Activated T-cell treated with anti-CD3 and anti-CD28 coated beads, Interleukin-2, amount 50 U/mL, for 72 hours (primary cell): ENCODE data around the gene WWOX. TPM values are rescaled to one million over a fixed set of nuclear protein-coding genes. Genes with fewer than 3 reads are reported as not detected.

Experiments
- ATAC-seq, 2 donors: fragments of 150-1000 bp; cut with Tn5 transposase; replicated peaks in 1 of 2; 2 replicates each; pipeline ENCODE4 v1.10.0; 2021; ENCODE audit warnings: moderate library complexity in 2 of 2, mild to moderate bottlenecking in 1 of 2
- DNase-seq, 2 donors: peaks; one replicate each; pipeline ENCODE4 v3.0.0; 2021 to 2022; ENCODE audit warnings: mixed read lengths in 1 of 2
- H3K27ac Mint-ChIP-seq: one replicate; pipeline ENCODE4 v1.8.0; 2022; ENCODE audit warnings: mild to moderate bottlenecking, moderate library complexity, mixed read lengths
- H3K27me3 Mint-ChIP-seq: one replicate; pipeline ENCODE4 v1.8.0; 2022; ENCODE audit warnings: low read depth, mixed read lengths
- H3K36me3 Mint-ChIP-seq, 2 donors: one replicate each; pipeline ENCODE4 v1.8.0; 2022; ENCODE audit warnings: mixed read lengths in 2 of 2, mild to moderate bottlenecking in 1 of 2; ENCODE audit not compliant: insufficient read depth in 2 of 2
- H3K4me1 Mint-ChIP-seq: one replicate; pipeline ENCODE4 v1.8.0; 2022; ENCODE audit warnings: low read depth, mixed read lengths
- H3K4me3 Mint-ChIP-seq, 2 donors: one replicate each; pipeline ENCODE4 v1.8.0; 2022; ENCODE audit warnings: mild to moderate bottlenecking in 2 of 2, mixed read lengths in 2 of 2, moderate library complexity in 2 of 2
- H3K9me3 Mint-ChIP-seq, 2 donors: one replicate each; pipeline ENCODE4 v1.8.0; 2022; ENCODE audit warnings: mixed read lengths in 2 of 2
- total RNA-seq, 2 donors: library from RNA; stranded (reverse); gene quantifications; one replicate each; pipeline ENCODE4 v1.2.3, GENCODE V29; 2022

Gene WWOX
- total RNA-seq, 2 donors from 2014 or later: 21.2 to 21.5 TPM

- DNase-seq (no peak), ATAC-seq (no peak)
- Mint-ChIP-seq H3K4me1 (no peaks in the 10 kb centered on the region), H3K4me3 (no peak overlapping the region), H3K36me3 (no peaks in the 10 kb centered on the region), H3K27me3 (no peaks in the 10 kb centered on the region), H3K27ac (no peak overlapping the region), H3K9me3 (no peaks in the 10 kb centered on the region)
Measured at GRCh38 chr16:78237841-78238240, 138.4 kb downstream of the WWOX start.

DNA sequence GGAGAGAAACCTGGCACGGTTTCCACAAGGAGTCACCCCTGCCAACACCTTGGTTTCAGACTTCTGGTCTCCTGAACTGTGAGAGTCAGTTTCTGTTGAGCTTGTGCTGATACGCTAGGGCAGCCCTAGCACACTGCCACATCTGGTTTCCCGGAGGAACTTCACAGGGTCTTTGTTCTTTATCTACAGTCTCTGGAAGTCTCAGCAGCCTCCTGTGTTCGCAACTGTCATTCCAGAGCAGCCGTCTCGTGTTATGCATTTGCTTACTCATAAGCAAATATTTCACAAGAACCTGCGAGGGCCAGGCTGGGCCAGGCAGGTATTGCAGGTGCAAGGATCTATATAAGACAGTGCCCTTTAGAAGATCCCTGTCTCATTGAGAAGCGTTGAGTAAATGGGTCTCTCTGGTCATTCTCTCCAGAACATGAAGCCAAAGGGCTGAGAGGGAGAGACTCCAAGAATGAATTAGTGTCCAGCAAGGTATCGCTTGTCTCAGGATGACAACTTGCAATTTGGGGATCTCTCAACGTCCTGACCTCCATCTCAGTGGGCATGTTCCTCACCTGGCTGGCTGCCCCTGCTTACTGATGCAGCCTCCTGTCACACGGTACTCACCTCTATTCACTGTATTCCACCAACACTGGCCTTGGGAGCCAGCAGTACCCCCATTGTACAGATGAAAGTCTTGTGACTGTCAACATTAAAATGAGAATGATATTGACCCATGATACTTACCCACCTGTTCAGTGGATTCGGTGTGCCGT, 141.2 kb downstream of the WWOX start:
- Mint-ChIP-seq H3K27ac (no peak overlapping the region), H3K4me1 (no peaks in the 10 kb centered on the region), H3K27me3 (no peaks in the 10 kb centered on the region), H3K36me3 (no peaks in the 10 kb centered on the region), H3K4me3 (no peak overlapping the region), H3K9me3 (no peaks in the 10 kb centered on the region)
- DNase-seq: no peak
- no peak for ATAC-seq

DNA sequence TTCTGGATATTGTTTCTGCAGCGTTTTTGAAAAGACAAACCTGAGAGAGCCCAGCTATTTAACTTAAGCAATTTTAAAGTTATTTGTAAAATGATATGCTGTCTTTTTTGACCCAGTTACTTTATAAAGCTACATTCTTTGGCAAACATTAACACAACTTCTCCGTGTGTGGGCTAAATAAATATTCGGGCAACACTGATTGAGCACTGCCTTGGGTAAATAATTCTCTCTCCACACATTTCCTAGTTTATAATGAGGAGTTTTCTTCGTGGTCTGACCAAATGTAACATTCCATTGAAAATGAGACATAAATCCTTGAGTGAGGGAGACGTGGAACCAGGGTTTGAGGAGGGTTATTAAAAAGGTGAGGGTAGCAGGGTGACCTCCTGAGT, 142.8 kb downstream of the WWOX start:
- ATAC-seq: no peak
- Mint-ChIP-seq H3K27me3 (no peaks in the 10 kb centered on the region), H3K36me3 (no peaks in the 10 kb centered on the region), H3K9me3 (no peaks in the 10 kb centered on the region), H3K27ac (no peak overlapping the region), H3K4me1 (no peaks in the 10 kb centered on the region), H3K4me3 (no peak overlapping the region)
- no peak for DNase-seq

GRCh38 chr16:78244131-78244895, 144.9 kb downstream of the WWOX start:
- DNase-seq (no peak), ATAC-seq (no peak)
- H3K27ac Mint-ChIP-seq: no peak overlapping the region
- no peak overlapping the region for H3K4me3 Mint-ChIP-seq
- H3K27me3 Mint-ChIP-seq: no peaks in the 10 kb centered on the region
- H3K4me1 Mint-ChIP-seq: no peaks in the 10 kb centered on the region
- H3K36me3 Mint-ChIP-seq: no peaks in the 10 kb centered on the region
- H3K9me3 Mint-ChIP-seq: no peaks in the 10 kb centered on the region

- Mint-ChIP-seq H3K27me3 (no peaks in the 10 kb centered on the region), H3K4me1 (no peaks in the 10 kb centered on the region), H3K4me3 (no peak overlapping the region), H3K36me3 (no peaks in the 10 kb centered on the region), H3K9me3 (no peaks in the 10 kb centered on the region), H3K27ac (no peak overlapping the region)
- DNase-seq: no peak
- no peak for ATAC-seq
Measured at GRCh38 chr16:78246559-78246958, 147.1 kb downstream of the WWOX start.

DNA sequence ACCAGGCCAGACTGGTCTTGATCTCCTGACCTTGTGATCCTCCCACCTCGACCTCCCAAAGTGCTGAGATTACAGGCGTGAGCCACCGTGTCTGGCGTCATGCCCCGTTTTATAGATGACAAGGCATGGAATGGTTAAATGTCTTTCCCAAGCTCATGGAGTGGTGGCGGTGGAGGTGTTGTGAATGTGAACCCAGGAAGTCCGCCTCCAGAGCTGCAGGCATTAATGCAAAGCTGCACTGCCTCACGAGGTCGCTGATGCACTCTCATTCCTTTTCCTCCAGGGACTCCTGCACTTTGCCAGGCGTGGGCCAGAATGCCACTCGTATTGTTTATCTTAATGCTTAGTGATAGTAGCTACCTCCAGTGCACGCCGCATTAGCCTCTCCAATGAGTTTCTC, 149.6 kb downstream of the WWOX start:
- ATAC-seq (no peak), DNase-seq (no peak)
- H3K27ac Mint-ChIP-seq: no peak overlapping the region
- H3K4me1 Mint-ChIP-seq: no peaks in the 10 kb centered on the region
- no peaks in the 10 kb centered on the region for H3K27me3 Mint-ChIP-seq
- H3K9me3 Mint-ChIP-seq: no peaks in the 10 kb centered on the region
- no peak overlapping the region for H3K4me3 Mint-ChIP-seq
- no peaks in the 10 kb centered on the region for H3K36me3 Mint-ChIP-seq

DNA sequence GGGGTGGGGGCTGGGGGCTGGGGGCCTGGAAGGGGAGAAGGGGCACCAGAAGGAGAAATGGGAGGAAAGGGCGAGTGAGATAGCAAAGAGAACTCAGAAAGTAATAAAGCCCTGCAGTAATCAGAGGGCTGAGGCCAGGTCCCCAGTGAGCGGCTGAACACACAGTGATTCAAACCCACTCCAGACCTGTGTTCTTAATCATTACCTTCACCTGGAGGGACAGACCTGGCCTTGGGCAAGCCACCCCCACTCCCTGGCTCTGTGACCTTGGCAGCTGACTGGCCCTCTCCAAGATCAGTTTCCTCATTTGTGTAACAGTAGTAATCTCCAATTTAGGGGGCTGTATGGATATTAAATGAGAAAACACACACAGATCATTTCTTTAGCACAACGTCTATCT, 150.4 kb downstream of the WWOX start:
- no peaks in the 10 kb centered on the region for H3K27me3 Mint-ChIP-seq
- no peak for ATAC-seq
- H3K4me3 Mint-ChIP-seq: no peak overlapping the region
- no peaks in the 10 kb centered on the region for H3K36me3 Mint-ChIP-seq
- H3K27ac Mint-ChIP-seq: no peak overlapping the region
- H3K4me1 Mint-ChIP-seq: no peaks in the 10 kb centered on the region
- no peaks in the 10 kb centered on the region for H3K9me3 Mint-ChIP-seq
- DNase-seq: no peak

- Mint-ChIP-seq H3K36me3 (no peaks in the 10 kb centered on the region), H3K27ac (no peak overlapping the region), H3K9me3 (no peaks in the 10 kb centered on the region), H3K27me3 (no peaks in the 10 kb centered on the region), H3K4me1 (no peaks in the 10 kb centered on the region), H3K4me3 (no peak overlapping the region)
- ATAC-seq (no peak), DNase-seq (no peak)
Measured at GRCh38 chr16:78251115-78251514, 151.7 kb downstream of the WWOX start.

DNA sequence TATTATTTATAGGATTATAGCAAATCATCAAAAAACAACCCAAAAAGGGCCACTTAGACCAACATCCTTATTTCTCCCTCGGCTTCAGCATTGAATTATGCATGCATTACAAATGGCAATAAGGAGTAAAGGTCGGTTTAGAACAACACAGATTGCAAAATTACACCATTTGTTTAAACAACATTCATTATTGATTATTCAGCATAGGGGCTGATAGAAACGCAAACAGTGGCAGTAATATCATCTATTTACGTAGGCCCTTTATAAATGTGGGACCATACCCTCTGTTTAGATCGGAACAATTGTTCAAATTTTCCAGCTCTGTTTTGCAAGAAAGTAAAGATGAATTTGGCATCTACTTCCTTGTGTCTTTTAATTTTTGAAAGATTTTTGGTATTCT, 153.3 kb downstream of the WWOX start:
- Mint-ChIP-seq H3K27me3 (no peaks in the 10 kb centered on the region), H3K27ac (no peak overlapping the region), H3K36me3 (no peaks in the 10 kb centered on the region), H3K9me3 (no peaks in the 10 kb centered on the region), H3K4me3 (no peak overlapping the region), H3K4me1 (no peaks in the 10 kb centered on the region)
- DNase-seq: no peak
- ATAC-seq: no peak

GRCh38 chr16:78254841-78255240, 155.4 kb downstream of the WWOX start:
- Mint-ChIP-seq H3K4me3 (no peak overlapping the region), H3K9me3 (no peaks in the 10 kb centered on the region), H3K27me3 (no peaks in the 10 kb centered on the region), H3K27ac (no peak overlapping the region), H3K4me1 (no peaks in the 10 kb centered on the region), H3K36me3 (no peaks in the 10 kb centered on the region)
- no peak for DNase-seq
- ATAC-seq: no peak

DNA sequence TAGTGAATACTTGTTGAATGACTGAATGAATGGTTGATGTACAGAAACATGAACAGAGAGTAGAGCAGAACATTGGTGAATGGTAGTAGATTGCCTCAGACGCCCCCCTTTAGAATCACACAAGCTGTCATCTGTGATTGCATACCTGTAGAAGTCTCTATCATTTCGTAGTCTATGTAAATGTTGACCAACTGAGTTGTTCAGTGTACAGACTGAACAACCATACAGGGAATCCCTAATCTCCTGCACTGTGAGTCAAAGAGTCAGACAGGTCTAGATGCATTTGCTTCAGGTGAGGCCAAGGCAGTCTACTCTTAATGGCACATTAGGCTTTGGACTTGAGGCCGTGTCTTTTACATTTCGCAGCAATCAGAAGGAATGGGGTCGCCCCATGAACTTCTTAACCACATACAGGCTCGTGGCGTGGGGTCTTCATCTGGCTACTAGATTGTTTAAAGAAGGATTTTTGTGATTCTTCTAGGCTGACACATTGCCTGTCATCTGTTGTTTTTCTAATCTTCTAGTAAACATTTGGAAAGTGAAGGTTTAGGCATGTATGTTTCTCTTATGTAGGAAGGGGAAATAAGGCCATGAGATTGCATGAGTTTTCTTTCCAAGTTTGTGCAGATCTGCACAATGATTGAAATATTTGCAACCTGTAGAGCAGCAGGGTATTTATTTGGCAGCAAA, 157.4 kb downstream of the WWOX start:
- no peaks in the 10 kb centered on the region for H3K4me1 Mint-ChIP-seq
- no peaks in the 10 kb centered on the region for H3K9me3 Mint-ChIP-seq
- DNase-seq (no peak), ATAC-seq (no peak)
- no peak overlapping the region for H3K4me3 Mint-ChIP-seq
- no peak overlapping the region for H3K27ac Mint-ChIP-seq
- no peaks in the 10 kb centered on the region for H3K27me3 Mint-ChIP-seq
- no peaks in the 10 kb centered on the region for H3K36me3 Mint-ChIP-seq

- no peak overlapping the region for H3K4me3 Mint-ChIP-seq
- no peaks in the 10 kb centered on the region for H3K4me1 Mint-ChIP-seq
- no peak overlapping the region for H3K27ac Mint-ChIP-seq
- ATAC-seq: no peak
- no peaks in the 10 kb centered on the region for H3K9me3 Mint-ChIP-seq
- no peaks in the 10 kb centered on the region for H3K27me3 Mint-ChIP-seq
- no peaks in the 10 kb centered on the region for H3K36me3 Mint-ChIP-seq
- DNase-seq: no peak
Measured at GRCh38 chr16:78257376-78257728, 157.9 kb downstream of the WWOX start.

DNA sequence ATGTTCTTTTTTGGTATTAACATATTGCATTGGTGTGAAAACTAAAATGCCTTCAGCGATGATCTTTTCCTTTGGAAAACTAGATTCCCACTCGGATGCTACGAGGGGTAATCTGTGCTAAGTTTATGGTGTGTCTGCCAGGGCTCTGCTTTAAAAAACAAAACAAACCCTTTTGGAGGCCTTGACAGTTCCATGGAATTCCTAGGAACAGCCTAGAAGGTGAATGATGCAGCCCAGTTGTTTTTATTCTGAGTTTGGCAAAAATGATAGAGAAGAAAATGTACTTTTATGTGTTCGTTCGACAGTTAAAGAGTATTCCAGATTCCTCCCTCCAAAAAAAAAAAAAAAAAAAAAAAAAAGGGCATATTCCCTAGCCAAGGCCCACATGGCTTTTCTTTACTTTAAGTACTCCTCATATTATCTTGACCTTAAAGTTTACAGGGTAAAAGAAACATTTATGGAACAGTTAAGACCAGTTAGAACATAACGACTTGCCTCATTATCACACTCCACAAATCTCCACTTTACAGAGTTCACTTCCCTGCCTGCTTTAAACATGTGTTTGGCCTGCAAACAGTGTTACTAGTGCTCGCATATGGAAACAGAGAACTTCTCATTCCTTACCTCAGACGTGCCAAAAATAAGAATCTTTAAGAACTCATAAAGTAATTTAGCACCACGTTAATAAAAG, 159.1 kb downstream of the WWOX start:
- Mint-ChIP-seq H3K4me1 (no peaks in the 10 kb centered on the region), H3K27ac (no peak overlapping the region), H3K36me3 (peaks cover 0 to 1% of the 10 kb centered on the region in 2 donors), H3K4me3 (no peak overlapping the region), H3K27me3 (no peaks in the 10 kb centered on the region), H3K9me3 (peaks cover 0 to 1% of the 10 kb centered on the region in 2 donors)
- ATAC-seq: no peak
- DNase-seq: no peak
